ENCODE results near the gene SF3A1.

SF3A1 gene

GRCh38 chr22:30305906-30306626 is 50.6 kb downstream of the SF3A1 start:
- DNase-seq (ENCODE audit: low read depth in 3 of 3, low spot score in 1 of 3), result no peak

DNA sequence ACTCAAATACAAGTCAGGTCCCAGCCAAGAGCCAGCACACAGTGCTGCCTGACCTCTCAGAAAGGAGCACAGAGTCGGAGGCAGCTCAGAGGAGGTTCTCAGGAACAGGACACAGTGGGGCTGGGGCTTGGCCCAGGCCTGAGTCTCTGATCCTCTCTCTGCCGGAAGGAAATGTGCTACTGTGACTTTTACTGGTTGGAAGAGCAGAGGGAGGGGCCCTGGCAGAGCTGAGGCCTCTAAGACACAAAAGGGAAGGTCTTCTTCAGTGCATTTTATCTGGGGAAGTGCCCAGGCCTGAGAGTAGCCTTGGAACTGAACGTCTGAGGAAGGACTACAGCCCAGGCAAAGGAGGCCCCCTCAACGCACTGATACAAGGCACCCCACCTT is 51.2 kb downstream of the SF3A1 start:
- DNase-seq (ENCODE audit: low read depth in 3 of 3, low spot score in 1 of 3), result no peak

DNA sequence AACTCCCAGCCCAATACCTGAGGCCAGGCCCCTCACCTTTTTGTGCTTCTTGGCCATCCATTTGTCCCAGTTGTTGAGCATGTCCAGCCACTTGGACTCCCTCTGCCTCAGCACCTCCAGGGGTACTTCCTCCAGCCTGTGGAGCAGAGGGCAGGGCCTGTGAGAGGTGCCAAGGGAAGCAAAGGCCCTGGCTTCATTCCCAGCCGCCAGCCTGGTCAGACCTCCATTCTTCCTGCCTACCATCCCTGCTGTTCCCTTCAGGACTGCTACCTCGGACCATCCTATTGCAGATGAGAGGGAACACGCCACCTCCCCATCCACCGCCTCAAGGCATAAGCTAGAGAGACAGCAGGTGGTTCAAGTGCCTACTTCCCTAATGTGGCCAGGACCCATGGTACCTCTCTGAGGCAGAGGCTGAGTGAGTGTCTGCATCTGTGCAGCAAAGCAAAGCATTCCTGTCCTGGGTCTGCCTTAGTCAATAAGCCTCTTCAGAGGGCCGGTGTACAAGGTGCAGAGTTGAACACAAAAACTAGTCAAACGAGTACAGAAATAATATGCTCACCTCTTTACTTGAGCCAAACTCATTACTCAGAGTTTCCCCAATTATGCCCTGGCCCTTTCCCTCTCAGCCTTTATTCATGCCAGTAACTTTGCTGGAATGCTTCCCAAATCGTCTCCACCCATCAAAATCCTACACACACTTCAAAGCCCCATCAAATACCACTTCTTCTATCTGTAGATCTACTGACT is 52.0 kb downstream of the SF3A1 start:
- DNase-seq (ENCODE audit: low read depth in 3 of 3, low spot score in 1 of 3), result no peak

- no peak for DNase-seq (ENCODE audit: low read depth in 3 of 3, low spot score in 1 of 3)
Observed at GRCh38 chr22:30302810-30303138, 53.9 kb downstream of the SF3A1 start.

- DNase-seq (ENCODE audit: low read depth in 3 of 3, low spot score in 1 of 3), result no peak
Observed at GRCh38 chr22:30301995-30302809, 54.5 kb downstream of the SF3A1 start.

DNA sequence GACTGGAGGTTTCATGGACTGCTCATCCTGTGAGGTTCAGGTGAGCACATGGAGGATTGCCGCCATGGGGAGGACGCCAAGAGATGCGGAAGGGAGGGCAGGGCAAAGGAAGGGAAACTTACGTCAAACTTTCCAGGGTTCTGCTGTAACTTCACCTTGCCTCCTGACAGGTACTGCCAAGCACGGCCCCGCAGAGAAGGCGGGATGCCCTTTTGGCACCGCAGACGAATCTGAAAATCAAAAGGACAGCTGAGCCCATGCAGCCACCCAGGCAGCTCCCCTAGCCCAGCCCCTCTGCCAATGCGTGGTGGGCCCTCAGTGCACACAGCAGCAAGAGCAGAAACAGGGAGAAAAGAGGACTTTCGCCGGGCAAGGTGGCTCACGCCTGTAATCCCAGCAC is 57.4 kb downstream of the SF3A1 start:
- no peak for DNase-seq (ENCODE audit: low read depth in 3 of 3, low spot score in 1 of 3)

DNA sequence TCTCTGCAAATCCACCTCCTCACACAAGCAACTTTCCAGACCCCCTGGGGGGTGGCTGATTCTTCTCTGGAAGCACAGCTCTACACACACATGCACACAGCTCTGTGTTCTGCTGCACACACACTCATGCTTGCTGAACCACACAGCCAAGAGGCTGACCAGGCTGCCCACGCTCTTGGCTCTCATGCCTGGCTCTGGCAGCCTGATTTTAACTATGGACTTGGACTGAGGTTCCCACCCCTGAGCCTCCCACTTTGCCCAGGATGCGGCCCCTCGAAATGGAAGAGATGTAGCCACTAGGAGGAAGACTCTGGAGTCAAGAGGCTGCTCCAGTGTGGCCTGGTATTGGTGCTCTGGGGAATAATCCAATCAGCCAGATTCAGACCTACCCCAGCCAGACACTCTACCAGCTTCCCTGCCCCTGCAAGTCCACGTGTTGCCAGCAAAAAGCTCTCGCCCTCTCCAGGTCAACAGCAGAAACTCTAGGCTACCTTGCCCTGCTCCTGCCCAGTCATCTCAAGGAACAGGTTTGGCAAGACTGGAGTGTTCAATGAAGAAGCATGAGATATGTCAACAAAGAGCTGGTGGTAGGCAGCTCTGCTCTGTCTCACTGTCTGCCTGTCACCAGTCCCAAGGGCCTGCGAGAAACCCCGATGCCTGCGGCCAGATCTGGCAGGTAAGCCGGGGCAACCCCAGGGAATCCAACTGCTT is 58.5 kb downstream of the SF3A1 start:
- no peak for DNase-seq (ENCODE audit: low read depth in 3 of 3, low spot score in 1 of 3)

GRCh38 chr22:30297276-30297990 is 59.3 kb downstream of the SF3A1 start:
- DNase-seq (ENCODE audit: low read depth in 3 of 3, low spot score in 1 of 3), result no peak

DNA sequence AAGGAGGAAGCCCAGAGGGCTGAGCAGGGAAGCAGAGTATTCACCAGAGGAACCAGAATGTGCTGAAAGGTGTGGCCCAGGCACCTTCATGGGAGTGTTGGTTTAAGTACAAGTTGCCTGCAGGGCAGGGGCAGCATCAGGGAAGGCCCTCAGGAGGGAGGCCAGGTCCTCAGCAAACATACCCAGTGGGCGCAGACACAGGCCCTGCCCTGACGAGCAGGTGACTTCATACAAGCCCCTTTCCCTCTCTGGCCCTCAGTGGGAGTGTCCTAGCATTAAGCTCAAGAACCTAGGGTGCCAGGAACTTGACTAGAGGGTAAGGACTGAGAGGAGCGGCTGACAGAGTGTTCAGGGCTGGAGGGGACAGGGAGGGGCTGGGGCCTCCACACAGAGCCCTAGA is 59.9 kb downstream of the SF3A1 start:
- DNase-seq (ENCODE audit: low read depth in 3 of 3, low spot score in 1 of 3), result no peak

- no peak for DNase-seq (ENCODE audit: low read depth in 3 of 3, low spot score in 1 of 3)
Observed at GRCh38 chr22:30296324-30296723, 60.4 kb downstream of the SF3A1 start.

DNA sequence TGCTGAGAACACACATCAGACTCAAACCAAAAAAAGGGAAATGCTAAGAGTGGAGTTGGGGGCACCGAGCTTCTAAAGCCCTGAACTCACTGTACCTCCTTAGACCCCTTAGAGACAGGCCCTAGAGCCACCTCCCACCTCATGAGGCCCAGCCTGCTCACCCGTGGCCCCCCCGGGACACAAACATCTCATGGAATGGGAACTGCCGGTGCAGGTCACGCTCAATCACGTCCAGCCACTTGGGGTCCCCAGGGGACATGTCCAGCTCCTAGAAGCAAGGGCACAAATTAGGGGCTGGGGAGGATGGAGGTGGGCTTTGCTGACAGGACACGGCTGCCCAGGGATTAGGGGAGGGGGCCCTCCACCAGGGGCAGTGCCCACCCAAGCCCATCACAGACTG is 61.1 kb downstream of the SF3A1 start:
- DNase-seq (ENCODE audit: low read depth in 3 of 3, low spot score in 1 of 3), result no peak

DNA sequence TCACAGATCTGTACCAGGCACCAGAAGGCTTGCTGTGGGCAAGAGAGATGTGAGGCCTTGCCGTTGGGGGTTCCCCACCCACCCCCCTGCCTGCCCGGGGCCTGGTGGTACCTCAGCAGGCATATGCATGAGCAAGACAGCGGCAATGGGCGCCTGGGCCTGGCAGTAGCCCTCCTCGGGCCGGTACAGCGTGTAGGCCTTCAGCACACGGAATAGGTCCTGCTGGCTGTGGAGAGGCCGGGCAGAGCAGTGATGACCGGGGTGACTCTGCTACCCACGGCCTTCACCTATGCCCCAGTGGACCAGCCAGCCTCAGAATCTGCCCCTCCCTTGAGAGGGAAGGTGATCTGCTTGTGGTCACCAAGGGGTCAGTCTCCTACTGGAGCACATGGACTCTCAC is 61.9 kb downstream of the SF3A1 start:
- DNase-seq (ENCODE audit: low read depth in 3 of 3, low spot score in 1 of 3), result no peak

- no peak for DNase-seq (ENCODE audit: low read depth in 3 of 3, low spot score in 1 of 3)
Observed at GRCh38 chr22:30294066-30294465, 62.6 kb downstream of the SF3A1 start.

DNA sequence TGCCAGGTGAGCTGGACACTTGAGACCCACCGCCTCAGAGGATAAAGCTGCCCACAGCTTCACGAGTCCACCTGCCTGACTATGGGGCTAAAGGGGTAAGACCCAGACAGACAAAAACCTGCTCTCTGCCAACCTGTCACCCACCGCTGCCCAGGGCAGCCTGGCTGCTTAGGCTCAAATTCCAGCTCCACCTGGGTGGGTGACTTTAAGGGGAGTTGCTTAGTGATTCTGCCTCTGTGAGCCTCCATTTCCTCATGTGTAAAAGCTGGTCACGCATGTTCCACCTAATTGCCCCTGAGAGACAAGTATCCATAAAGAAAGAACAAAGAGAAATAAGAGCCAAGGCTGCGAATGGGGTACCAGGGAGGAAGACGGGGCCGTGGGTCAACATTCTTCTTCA is 63.7 kb downstream of the SF3A1 start:
- no peak for DNase-seq (ENCODE audit: low read depth in 3 of 3, low spot score in 1 of 3)

GRCh38 chr22:30292069-30292970 is 64.4 kb downstream of the SF3A1 start:
- DNase-seq (ENCODE audit: low read depth in 3 of 3, low spot score in 1 of 3), result no peak

- no peak for DNase-seq (ENCODE audit: low read depth in 3 of 3, low spot score in 1 of 3)
Observed at GRCh38 chr22:30291058-30291892, 65.4 kb downstream of the SF3A1 start.

- no peak for DNase-seq (ENCODE audit: low read depth in 3 of 3, low spot score in 1 of 3)
Observed at GRCh38 chr22:30290342-30291057, 66.2 kb downstream of the SF3A1 start.

DNA sequence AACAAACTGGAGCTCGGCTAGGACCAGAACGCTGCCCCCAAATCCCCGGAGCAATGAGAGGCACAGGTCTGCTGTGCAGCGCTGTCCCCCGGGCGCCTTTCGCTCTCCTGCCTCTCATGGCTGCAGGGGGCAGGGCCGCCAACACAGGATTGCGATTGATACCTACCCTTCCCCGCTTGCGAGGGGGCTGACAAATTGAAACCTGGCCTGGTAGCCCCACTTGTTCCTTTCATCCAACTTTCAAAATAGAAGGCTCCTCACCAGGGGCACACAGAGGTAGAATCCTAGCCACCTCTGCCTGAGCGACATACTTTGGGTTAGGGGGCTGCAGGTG is 66.7 kb downstream of the SF3A1 start:
- no peak for DNase-seq (ENCODE audit: low read depth in 3 of 3, low spot score in 1 of 3)

All from stimulated activated CD4-positive, alpha-beta T cell treated with anti-CD3 and anti-CD28 coated beads, TNF-alpha, amount 100 ng/mL, for 1 hour (primary cell).